ENCODE data around the gene TBX5.
"Not testable (repeated sequence)": the region's sequence is repeated elsewhere in the genome, so short reads cannot be mapped to it uniquely, and the experiment has no call there.

Gene TBX5

DNA sequence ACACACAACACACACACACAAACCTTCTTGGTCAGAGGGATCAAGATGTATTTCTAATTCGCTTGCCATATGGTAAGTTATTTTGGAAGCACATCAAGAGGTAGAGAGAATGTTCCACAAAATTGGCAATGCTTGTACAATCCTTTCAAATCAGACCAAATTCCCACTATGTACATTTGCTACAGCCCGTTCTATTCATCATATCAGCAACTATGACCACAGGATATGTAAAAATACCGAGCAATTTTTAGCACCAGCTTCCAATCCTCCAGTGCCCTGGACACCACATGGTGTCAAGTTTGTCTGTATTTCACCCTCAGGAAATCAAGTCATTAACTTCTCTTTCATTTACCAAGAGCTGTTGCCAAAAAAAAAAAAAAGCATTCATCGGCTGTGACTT lies 21.2 kb downstream of the TBX5 start:
- DNase-seq (ENCODE audit: low read depth in 2 of 2), result peak; percentile 84 to 86

DNA sequence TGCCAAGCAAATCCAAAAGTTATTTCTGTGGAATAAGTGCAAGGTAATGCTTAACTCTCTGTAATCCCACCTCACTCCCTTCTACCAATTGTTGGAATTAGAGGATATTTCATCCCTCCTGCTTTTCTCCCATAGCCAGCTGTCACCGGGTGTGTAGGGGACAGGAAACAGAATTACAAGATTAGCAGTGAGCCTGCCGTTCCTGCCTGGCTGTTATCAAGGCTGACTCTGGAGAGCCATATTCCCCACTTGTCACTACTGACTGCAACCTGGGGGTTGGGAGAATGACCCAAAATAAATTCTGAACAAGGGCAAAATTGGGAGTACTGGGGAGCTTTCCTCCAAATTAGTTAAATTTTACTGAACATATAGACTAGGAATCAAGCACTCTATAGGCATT lies 24.8 kb downstream of the TBX5 start:
- DNase-seq (ENCODE audit: low read depth in 2 of 2), result no peak

DNA sequence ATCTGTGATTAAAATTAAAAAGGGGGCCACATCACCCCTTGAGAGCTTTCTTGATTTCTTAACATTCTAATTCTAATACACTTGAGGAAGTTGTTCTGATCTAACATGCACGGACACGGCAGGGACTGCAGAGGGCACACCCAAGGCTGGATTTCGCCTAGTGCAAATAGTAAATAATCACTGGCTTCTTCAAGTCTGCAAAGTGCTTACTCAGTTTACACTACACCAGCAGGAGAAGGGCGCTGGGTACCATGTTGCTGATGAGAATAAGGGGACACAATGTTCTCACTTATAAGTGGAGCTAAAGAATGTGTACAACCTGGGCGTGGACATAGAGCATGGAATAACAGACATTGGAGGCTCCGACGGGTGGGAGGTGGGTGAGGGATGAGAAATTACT lies 34.2 kb downstream of the TBX5 start:
- DNase-seq (ENCODE audit: low read depth in 2 of 2), result no peak

DNA sequence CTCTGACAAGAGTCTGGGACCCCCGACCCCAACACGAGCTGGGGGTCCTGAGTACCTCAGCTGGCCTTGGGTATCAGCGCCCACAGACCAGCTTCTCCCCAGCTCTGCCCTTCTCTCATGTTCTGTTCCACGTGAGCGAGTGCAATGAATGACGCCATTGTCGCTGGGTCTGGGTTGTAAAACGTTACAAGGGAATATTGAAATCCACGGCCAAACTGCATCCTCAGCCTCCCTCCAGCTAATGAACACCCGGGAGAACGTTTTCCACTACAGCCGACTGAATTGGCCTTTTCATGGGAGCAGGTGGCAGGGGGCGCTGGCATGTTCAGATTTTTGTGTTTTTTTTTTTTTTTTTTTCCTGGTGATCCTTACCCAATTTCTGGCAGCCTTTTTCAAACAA lies 34.7 kb downstream of the TBX5 start:
- no peak for DNase-seq (ENCODE audit: low read depth in 2 of 2)

DNA sequence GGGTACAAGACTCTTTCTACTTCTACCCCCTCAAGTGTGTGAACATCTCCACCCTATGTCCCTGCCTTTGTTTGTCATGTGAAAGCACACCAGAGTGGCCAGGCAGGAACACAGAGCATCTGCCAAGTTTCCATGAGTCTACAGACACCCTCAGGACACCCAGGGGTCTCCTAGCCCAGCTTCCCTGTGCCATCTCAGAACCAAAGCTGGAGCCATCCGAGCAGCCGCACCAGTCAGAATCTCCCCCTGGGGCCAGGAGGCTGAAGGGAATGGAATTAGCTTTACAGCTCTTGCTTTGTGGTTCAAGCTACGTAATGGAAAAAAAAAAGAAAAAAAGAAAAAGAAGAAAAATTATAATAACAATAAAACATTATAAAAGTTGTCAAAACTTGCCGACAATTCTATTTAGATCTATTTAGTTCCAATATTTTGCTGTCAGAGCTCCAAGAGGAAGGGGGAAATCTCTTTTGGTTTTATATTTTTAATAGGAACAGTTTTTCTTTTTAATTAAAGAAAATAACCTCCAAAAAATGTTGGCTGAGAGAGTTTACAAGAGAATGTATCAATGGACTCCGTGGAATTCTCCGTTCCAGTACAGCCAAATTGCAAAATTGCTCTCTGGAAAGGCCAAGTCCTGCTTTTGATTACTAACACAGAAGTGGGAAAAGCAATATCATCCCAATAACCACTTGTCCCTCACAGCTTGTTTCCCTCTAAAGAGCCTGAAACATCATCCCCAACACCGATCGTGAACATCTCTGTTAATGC lies 37.1 kb downstream of the TBX5 start:
- no peak for DNase-seq (ENCODE audit: low read depth in 2 of 2)

DNA sequence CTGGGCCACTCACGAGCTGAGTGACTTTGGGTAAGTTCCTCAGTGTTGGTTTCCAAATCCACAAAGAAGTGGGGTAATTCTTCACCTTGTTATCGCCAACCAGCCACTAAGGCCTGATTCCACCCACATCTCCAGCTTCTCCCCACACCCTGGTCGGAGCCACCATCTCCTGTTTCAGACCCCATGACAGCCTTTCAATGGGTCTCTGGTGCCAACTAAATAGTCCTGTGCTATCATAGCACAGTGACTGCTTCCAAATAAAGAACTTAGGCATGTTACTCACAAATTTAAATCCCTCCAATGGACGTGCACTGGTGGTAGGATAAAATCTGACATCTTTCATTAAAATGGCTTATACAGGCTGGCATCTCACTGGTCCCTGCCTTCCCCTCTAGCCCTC lies 44.0 kb downstream of the TBX5 start:
- DNase-seq (ENCODE audit: low read depth in 2 of 2), result no peak

DNA sequence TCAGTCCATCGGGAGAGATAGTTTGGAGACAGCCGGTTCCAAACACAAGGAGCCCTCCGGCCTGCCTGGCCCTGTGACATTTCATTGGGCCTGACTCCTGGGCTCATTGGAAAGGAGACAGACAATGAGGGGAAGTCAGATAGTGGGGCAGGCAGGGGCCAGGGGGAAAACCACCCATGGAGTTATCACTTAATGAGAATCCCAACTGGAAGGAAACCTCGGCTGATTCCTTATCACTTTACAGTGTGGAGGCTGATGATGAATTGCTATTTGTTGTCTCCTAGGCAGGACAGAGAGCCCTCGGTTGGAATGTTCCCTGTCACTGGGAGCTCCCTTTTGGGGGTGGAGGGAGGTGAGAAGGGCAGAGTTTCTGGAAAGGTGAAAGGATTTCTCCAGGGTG lies 44.4 kb downstream of the TBX5 start:
- DNase-seq (ENCODE audit: low read depth in 2 of 2), result no peak

DNA sequence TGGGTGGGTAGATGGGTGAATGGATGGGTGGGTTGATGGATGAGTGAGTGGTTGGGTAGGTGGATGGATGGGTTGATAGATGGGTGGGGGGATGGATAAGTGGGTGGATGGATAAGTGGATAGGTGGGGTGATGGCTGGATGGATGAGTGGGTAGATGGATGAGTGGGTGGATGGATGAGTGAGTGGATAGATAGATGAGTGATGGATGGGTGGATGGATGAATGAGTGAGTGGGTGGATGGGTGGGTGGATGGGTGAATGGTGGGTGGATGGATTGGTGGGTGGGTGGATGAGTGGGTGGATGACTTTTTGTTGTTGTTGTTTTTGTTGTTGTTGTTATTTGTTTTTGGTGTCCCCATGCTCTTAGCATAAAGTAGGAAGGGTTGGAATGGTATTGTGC lies 45.5 kb downstream of the TBX5 start:
- DNase-seq (ENCODE audit: low read depth in 2 of 2), result no peak

DNA sequence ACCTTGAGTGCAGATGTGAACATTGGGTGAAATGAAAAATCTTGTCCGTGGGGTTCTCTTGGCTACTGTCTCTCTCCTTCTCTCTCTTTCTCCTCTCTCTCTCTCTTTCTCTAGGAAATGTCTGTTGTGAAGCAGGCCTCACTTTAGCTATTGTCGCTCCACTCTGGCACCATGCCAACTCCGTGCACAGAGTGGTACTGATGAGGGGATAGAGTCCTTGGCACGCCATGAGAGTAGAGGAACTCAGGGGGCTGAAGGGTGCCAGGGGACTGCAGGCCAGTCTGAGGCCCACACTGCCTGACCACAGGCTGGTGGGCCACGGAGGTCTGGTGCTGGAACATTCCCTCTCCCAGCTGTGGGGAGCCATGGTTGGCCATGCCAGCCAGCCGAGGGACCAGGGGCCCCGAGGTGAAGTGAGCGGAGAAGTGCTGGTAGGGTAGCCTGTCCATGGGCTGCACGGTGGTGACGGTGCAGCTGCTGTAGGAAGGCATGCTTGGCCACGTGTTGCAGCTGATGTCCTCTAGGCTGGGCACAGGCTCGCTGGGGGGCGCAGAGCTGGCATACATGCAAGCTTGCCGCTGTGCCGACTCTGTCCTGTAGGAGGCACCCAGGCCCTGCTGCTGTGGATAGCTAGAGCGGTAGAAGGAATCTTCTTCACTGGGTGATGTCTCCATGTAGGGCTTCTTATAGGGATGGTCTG lies 50.4 kb downstream of the TBX5 start:
- no peak for DNase-seq (ENCODE audit: low read depth in 2 of 2)

DNA sequence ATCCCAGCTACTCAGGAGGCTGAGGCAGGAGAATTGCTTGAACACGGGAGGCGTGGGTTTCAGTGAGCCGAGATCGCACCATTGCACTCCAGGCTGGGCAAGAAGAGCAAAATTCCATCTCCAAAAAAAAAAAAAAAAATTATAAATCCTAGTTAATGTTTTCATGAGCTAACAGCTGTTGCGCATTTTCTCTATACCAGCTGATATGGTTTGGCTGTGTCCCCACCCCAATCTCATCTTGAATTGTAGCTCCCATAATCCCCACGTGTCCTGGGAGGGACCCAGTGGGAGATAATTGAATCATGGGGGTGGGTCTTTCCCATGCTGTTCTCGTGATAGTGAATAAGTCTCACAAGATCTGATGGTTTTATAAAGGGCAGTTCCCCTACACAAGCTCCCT lies 56.7 kb downstream of the TBX5 start:
- DNase-seq (ENCODE audit: low read depth in 2 of 2), result not testable (repeated sequence)

DNA sequence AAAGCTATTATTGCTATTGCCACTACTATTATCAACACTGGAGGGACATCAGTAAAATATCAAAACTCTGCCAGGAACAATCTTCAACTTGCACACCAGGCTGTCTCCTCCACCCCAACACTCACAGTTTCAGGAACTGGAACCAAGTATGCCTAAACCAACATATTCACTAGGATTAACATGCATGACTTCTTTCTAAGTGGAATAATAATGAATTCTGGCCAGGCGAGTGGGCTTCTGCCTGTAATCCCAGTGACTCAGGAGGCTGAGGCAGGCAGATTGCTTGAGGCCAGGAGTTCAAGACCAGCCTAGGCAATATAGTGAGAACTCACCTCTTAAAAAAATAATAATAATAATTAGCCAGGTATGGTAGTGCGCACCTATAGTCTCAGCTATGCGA lies 58.1 kb downstream of the TBX5 start:
- no peak for DNase-seq (ENCODE audit: low read depth in 2 of 2)

DNA sequence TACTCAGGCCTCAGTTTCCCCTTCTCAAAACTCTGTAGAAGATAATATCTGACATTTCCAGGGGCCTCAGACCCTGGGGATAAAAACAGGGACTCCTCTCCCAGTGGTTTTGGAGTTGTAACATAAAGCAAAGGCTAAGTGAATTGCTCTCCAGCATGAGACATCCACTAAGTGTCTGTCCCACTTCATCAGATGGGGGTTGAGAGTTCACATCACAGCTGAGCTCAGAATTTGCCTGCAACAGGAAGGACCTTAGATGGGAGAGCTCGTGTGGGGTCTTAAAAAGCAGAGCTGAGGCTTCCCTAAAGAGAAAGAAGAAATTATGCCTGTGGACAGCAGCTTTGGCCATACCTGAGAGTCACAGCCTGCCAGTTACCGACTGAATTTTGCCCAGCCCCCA lies 61.1 kb downstream of the TBX5 start:
- no peak for DNase-seq (ENCODE audit: low read depth in 2 of 2)

DNA sequence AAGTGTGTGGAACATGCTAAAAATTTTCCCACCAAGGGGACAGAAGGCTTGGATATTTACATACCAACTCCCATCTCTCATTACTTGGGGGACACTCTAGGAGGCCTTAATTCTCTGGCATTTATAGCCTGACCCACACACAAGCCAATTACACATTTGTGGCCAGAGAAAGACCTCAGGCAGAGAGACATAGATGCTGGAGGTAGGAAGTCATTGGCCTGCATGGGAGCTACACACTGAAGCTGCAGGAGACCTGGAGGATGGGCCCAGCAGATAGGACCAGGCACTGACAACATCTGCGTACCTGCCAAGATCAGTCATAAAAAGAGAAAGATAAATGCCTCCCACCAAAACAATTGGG lies 61.7 kb downstream of the TBX5 start:
- DNase-seq (ENCODE audit: low read depth in 2 of 2), result no peak

DNA sequence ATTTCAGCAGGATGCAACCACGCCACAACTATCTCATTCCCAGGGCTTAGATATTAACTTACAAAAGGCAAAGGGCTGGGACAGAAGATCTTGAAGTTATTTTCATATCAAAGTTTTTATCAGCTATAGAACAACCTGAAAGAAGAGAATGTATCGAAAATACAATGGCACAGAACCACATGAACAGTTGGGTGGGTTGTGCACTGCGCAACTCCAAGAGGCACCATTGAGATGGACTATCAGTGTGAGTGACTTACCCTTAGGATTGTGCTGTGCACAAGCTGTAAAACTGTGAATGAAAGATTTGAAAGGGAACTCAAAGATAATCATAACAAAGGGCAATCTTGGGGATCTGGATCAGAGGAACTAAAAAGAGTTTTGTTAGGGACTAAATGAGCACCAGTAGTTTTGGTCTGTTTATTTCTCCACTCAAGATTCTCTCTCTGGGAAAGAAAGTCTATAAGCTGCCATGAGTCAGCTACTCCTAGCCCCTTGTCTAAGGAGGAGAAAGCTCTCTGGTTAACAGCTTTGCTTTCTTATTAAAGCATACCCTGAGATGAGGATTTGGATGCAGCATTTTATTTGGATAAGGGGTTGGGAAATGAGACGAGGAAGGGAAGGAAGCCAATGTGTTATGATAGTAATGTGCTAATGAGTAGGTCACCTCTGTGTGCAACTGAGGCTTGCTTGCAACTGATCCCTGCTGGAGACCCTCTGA lies 62.2 kb downstream of the TBX5 start:
- no peak for DNase-seq (ENCODE audit: low read depth in 2 of 2)

DNA sequence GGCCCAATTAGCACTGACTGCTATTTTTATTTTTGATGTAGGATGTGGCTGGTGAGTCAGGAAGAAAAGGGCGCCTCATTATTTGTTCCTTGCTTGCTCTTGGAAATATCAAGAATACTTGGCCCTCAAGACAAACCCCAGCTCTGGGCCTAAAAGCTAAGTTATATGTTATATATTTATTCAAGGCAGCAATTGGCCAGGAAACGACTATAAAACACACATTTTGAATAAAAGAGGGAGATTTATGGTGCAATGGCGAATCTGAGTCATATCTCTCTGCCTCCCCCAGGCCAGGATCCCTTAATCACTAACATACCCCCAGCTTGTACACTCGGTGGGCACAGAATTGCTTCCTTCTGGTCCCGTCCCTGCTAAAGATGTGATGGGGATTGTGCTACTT lies 63.3 kb downstream of the TBX5 start:
- peak; percentile 61 to 62 for DNase-seq (ENCODE audit: low read depth in 2 of 2)

DNA sequence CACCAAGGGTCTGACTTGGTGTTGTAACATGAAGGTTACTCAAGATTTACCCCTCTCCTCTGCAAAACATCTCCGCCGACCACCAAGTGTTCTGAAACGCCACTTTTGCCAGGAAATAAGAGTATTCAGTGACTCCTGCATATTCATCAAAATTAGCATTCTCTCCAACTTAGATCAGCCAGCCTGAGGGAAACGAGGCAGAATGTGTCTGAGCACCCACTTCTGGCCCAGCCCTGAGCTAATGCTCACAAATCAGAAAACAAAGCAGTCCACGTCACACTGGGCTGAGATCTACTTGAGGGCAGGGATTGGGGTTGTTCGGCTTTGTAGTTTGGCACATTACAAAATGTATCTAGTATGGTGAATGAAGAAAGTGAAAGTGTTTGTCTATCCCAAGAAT lies 64.3 kb downstream of the TBX5 start:
- DNase-seq (ENCODE audit: low read depth in 2 of 2), result no peak

DNA sequence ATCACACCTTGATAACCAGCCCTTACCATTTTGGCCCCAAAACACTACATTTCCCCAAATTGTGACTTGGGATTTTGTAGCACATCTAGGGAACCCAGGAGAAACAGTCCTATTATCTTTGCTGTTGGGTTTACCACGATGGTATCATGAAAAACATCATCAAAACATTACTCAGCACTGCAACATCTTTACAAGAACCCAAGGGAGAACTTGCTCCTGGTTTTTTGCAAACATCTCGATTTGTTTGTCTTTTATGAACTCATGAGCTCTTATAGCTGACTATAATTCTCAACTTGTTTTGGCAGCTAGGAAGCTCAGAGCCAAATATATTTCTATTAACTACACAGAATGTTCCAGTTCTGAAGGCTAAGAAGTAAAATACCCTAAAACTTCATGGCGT lies 65.7 kb downstream of the TBX5 start:
- DNase-seq (ENCODE audit: low read depth in 2 of 2), result no peak

DNA sequence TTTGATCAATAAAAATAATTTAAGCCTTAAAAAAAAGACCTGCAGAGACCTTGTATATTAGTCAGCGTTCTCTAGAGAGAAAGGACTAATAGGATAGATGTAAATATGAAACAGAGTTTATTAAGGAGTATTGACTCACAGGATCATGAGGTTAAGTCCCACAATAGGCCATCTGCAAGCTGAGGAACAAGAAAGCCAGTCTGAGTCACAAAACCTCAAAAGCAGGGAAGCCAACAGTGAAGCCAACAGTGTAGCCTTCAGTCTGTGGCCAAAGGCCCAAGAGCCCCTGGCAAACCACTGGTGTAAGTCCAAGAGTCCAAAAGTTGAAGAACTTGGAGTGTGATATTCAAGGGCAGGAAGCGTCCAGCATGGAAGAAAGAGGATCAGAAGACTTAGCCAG lies 66.3 kb downstream of the TBX5 start:
- peak; percentile 8 to 16 for DNase-seq (ENCODE audit: low read depth in 2 of 2)

DNA sequence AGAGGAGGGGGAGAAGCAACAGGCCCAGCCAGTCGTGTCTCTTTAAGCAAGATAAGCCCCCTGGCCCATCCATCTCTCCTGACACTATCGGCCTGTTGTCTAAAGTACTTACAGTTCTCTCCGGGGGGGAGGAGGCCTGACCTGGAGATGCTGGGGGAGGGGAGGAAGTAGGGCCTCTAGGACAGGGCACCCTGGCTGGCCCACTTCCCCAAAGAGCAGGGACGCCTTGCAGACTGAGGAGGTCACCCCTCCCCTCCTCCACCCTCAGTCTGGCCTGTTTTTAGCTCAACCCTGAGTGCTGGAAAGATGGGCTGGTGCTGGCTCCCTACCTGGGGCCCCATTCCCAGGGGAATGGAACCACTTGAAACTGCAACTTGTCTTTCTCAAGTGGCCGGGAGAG lies 70.3 kb downstream of the TBX5 start:
- no peak for DNase-seq (ENCODE audit: low read depth in 2 of 2)

DNA sequence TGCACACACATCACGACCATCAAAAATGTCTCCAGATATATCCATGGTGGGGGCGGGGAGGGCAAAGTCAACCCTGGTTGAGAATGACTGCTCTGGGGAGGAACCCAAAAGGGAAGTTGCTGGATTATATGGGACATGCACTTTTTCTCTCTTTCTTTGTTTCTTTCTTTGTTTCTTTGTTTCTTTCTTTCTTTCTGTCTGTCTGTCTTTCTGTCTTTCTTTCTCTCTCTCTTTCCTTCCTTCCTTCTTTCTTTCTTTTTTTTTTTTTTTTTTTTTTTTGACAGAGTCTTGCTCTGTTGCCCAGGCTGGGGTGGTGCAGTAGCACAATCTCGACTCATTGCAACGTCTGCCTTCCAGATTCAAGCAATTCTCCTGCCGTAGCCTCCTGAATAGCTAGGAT lies 71.5 kb downstream of the TBX5 start:
- DNase-seq (ENCODE audit: low read depth in 2 of 2), result no peak

DNA sequence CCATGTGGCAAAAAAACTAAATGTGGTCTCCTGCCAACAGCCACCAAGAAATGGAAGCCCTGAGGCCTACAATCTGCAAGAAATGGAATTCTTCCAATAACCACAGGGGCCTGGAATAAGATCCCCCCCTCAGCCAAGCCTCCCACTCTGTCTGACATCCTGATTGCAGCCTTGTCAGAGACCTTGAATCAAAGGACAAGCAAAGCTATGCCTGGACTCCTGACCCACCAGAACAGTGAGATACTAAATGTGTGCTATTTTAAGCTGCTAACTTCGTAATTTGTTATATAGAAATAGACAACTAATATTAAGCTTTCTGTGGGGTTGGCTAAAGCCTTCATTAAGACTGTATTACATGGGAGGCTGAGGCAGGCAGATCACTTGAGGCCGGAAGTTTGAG lies 77.7 kb downstream of the TBX5 start:
- DNase-seq (ENCODE audit: low read depth in 2 of 2), result no peak

DNA sequence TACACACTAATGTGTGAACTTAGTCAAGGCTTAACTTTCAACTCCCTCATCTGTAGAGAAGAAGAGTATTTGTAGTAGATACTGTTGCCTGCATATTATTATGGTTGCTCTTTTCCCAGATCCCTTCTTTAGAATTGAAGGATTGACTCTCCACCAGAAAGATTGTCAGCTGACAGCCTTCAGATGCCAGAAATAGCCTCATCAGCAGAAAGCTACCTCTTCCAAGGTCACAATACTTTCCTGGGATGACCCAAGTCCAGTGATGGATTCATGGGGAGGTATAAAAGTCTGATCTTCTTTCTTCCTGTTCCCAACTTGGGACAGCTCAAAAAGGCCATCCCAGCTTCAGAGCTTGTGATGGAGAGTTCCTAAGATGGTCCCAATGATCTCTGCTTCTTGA lies 78.2 kb downstream of the TBX5 start:
- DNase-seq (ENCODE audit: low read depth in 2 of 2), result no peak

DNA sequence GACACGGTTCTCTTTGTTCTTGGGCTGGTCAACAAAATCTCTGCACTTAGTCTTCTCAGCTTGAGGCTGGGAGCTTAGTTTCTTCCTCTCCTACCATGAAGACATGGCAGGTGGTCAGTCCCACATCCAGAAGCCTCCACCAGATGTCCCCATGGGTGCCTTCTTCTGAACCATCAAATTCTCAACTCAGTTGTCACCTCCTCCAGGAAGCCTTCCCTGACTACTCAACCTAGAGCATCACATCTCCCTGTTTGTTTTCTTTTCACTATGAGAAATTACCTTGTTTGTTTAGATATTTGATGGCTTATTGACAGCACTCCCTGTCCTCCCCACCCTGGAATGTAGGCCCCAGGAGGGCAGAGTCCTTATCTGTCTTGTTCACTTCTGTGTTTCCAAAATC lies 84.4 kb downstream of the TBX5 start:
- no peak for DNase-seq (ENCODE audit: low read depth in 2 of 2)

All from fibroblast of skin of left quadriceps (primary cell).